ENCODE measurements around the gene SULT1A3. TPM values are rescaled to one million over a fixed set of nuclear protein-coding genes. Genes with fewer than 3 reads are reported as not detected.

SULT1A3 gene
- total RNA-seq, 2 experiments from 2014 or later, result 3.8 to 31.7 TPM

GRCh38 chr16:30179931-30180330, 19.1 kb upstream of the SULT1A3 start:
- H3K4me3 ChIP-seq (ENCODE audit: low read depth, low read length, poor library complexity, severe bottlenecking), result no peak overlapping the region
- H3K79me2 ChIP-seq (ENCODE audit: insufficient read depth, low read depth, low read length), result peaks cover 12% of the 10 kb centered on the region; the same call in 1 of the 2 replicates
- no peak for TF ChIP-seq CTCF (conservative IDR thresholded peaks at IDR 0.05; ENCODE audit: low read length)
- TF ChIP-seq EZH2phosphoT487 (IDR thresholded peaks at IDR 0.05; ENCODE audit: borderline replicate concordance, low read depth, low read length), result no peak
- ChIA-PET CTCF (ENCODE audit: unreplicated experiment) (interaction anchor here (0.6 kb wide), 1 partner anchor 536 kb away, joined by 3 read pairs; no protein-coding TSS in a partner anchor), POLR2A (interaction anchor here (1.2 kb wide), 1 partner anchor 88 kb away, joined by 9 read pairs; no protein-coding TSS in a partner anchor)
- BruUV-seq (replicated peaks), result no TSS peak
- intact Hi-C loops (cut with micrococcal nuclease; ENCODE audit: unreplicated experiment), result no loop called here
- no peak overlapping the region for H3K27ac ChIP-seq (ENCODE audit: low read depth, low read length, poor library complexity, severe bottlenecking)
- no peaks in the 10 kb centered on the region for H3K9me2 ChIP-seq (ENCODE audit: insufficient read depth, low read length)
- H2AFZ ChIP-seq (ENCODE audit: low read length), result no peak overlapping the region
- H3K9me3 ChIP-seq (ENCODE audit: low read length), result no peaks in the 10 kb centered on the region
- H3K4me2 ChIP-seq (ENCODE audit: low read length), result no peak overlapping the region
- H3K4me1 ChIP-seq (ENCODE audit: insufficient read depth, low read length, poor library complexity, severe bottlenecking), result peaks cover 12% of the 10 kb centered on the region
- H4K20me1 ChIP-seq (ENCODE audit: insufficient read depth, low read length), result no peaks in the 10 kb centered on the region
- no peak for DNase-seq (ENCODE audit: low spot score)
- peaks cover 9% of the 10 kb centered on the region for H3K36me3 ChIP-seq (ENCODE audit: insufficient read depth, low read length)

- BruUV-seq (replicated peaks), result no TSS peak
- Histone ChIP-seq H3K9me2 (ENCODE audit: insufficient read depth, low read length) (no peaks in the 10 kb centered on the region), H3K9me3 (ENCODE audit: low read length) (no peaks in the 10 kb centered on the region), H3K4me2 (ENCODE audit: low read length) (no peak overlapping the region), H3K4me1 (ENCODE audit: insufficient read depth, low read length, poor library complexity, severe bottlenecking) (peaks cover 20% of the 10 kb centered on the region), H4K20me1 (ENCODE audit: insufficient read depth, low read length) (no peaks in the 10 kb centered on the region), H2AFZ (ENCODE audit: low read length) (no peak overlapping the region), H3K36me3 (ENCODE audit: insufficient read depth, low read length) (peaks cover 17% of the 10 kb centered on the region), H3K27ac (ENCODE audit: low read depth, low read length, poor library complexity, severe bottlenecking) (no peak overlapping the region), H3K4me3 (ENCODE audit: low read depth, low read length, poor library complexity, severe bottlenecking) (no peak overlapping the region), H3K79me2 (ENCODE audit: insufficient read depth, low read depth, low read length) (peaks cover 20% of the 10 kb centered on the region; the same call in 1 of the 2 replicates)
- ChIA-PET POLR2A (interaction anchor here (1.2 kb wide), 1 partner anchor 88 kb away, joined by 9 read pairs; no protein-coding TSS in a partner anchor), CTCF (ENCODE audit: unreplicated experiment) (interaction anchor here (0.6 kb wide), 1 partner anchor 537 kb away, joined by 3 read pairs; no protein-coding TSS in a partner anchor)
- no peak for TF ChIP-seq CTCF (conservative IDR thresholded peaks at IDR 0.05; ENCODE audit: low read length)
- no peak for TF ChIP-seq EZH2phosphoT487 (IDR thresholded peaks at IDR 0.05; ENCODE audit: borderline replicate concordance, low read depth, low read length)
- intact Hi-C loops (cut with micrococcal nuclease; ENCODE audit: unreplicated experiment), result no loop called here
- DNase-seq (ENCODE audit: low spot score), result no peak
Measured at GRCh38 chr16:30180741-30181140, 18.3 kb upstream of the SULT1A3 start.
